PC-9 (cell line): ENCODE results near the gene PDE4D.

ENCODE experiments used
- CTCF ChIP-seq: fragments of 200-600 bp; sonication (generic); conservative IDR thresholded peaks from 2 replicates; pipeline ENCODE4 v1.6.1; 2017; ENCODE audit warnings: mixed run types, antibody characterized with exemption, mild to moderate bottlenecking, moderate library complexity
- EZH2 ChIP-seq: fragments of 200-600 bp; sonication (generic); IDR thresholded peaks from 2 replicates; pipeline ENCODE4 v1.8.0; 2017; ENCODE audit warnings: antibody characterized with exemption, low read depth

GRCh38 chr5:59081693-59082092, 811.8 kb downstream of the PDE4D start:
- no peak for TF ChIP-seq CTCF
- TF ChIP-seq EZH2, result no peak
